KMS-11 (cell line): Measurements from ENCODE around the gene LSAMP.
"Not testable (repeated sequence)": the region's sequence is repeated elsewhere in the genome, so short reads cannot be mapped to it uniquely, and the experiment has no call there.

ENCODE experiments used
- H2AFZ ChIP-seq: fragments of 200-600 bp; sonication (generic); 2 replicates; pipeline ENCODE4 v1.6.1; 2016; ENCODE audit warnings: antibody characterized with exemption, mixed run types, low read depth
- H3K27ac ChIP-seq: fragments of 200-600 bp; sonication (generic); 2 replicates; pipeline ENCODE4 v1.6.1; 2016; ENCODE audit warnings: mild to moderate bottlenecking, mixed run types
- H3K27me3 ChIP-seq: fragments of 200-600 bp; sonication (generic); 2 replicates; pipeline ENCODE4 v1.6.1; 2017; ENCODE audit warnings: mild to moderate bottlenecking, low read depth, mixed run types, moderate library complexity; ENCODE audit not compliant: insufficient read depth
- H3K36me3 ChIP-seq: fragments of 200-600 bp; sonication (generic); 2 replicates; pipeline ENCODE4 v1.6.1; 2017; ENCODE audit warnings: mild to moderate bottlenecking, mixed run types; ENCODE audit not compliant: insufficient read depth
- H3K4me1 ChIP-seq: fragments of 200-600 bp; sonication (generic); 2 replicates; pipeline ENCODE4 v1.6.1; 2016; ENCODE audit warnings: mild to moderate bottlenecking, low read depth, mixed run types; ENCODE audit not compliant: poor library complexity, severe bottlenecking
- H3K4me2 ChIP-seq: fragments of 200-600 bp; sonication (generic); 2 replicates; pipeline ENCODE4 v1.7.0; 2016; ENCODE audit warnings: mild to moderate bottlenecking, mixed run types
- H3K4me3 ChIP-seq: fragments of 200-600 bp; sonication (generic); IDR thresholded peaks from 2 replicates; pipeline ENCODE4 v1.6.1; 2017; ENCODE audit warnings: low read depth, low read length, mixed read lengths; ENCODE audit not compliant: insufficient read depth
- H3K79me2 ChIP-seq: fragments of 200-600 bp; sonication (generic); 2 replicates; pipeline ENCODE4 v1.6.1; 2016; ENCODE audit warnings: low read depth, mixed run types; ENCODE audit not compliant: insufficient read depth
- H3K9ac ChIP-seq: fragments of 200-600 bp; sonication (generic); 2 replicates; pipeline ENCODE4 v1.6.1; 2016; ENCODE audit warnings: mild to moderate bottlenecking, mixed run types
- H4K20me1 ChIP-seq: fragments of 200-600 bp; sonication (generic); 2 replicates; pipeline ENCODE4 v1.6.1; 2016; ENCODE audit warnings: mild to moderate bottlenecking, mixed run types; ENCODE audit not compliant: insufficient read depth
- CTCF ChIP-seq: fragments of 200-600 bp; sonication (generic); conservative IDR thresholded peaks from 2 replicates; pipeline ENCODE4 v1.6.1; 2017; ENCODE audit warnings: low read depth, mild to moderate bottlenecking, antibody characterized with exemption, low read length, moderate library complexity, mixed read lengths

LSAMP gene

GRCh38 chr3:116211901-116212300 is 233.4 kb downstream of the LSAMP start:
- no peaks in the 10 kb centered on the region for H3K4me1 ChIP-seq
- H4K20me1 ChIP-seq, result no peaks in the 10 kb centered on the region
- no peak overlapping the region for H2AFZ ChIP-seq
- no peaks in the 10 kb centered on the region for H3K79me2 ChIP-seq
- no peak overlapping the region for H3K4me2 ChIP-seq
- H3K9ac ChIP-seq, result no peak overlapping the region
- H3K4me3 ChIP-seq, result no peak overlapping the region
- TF ChIP-seq CTCF, result no peak
- H3K27ac ChIP-seq, result no peak overlapping the region
- no peaks in the 10 kb centered on the region for H3K36me3 ChIP-seq
- H3K27me3 ChIP-seq, result no peaks in the 10 kb centered on the region

- H3K9ac ChIP-seq, H4K20me1 ChIP-seq, H3K27me3 ChIP-seq, H3K4me2 ChIP-seq, H3K4me3 ChIP-seq, H3K27ac ChIP-seq, H3K4me1 ChIP-seq, H3K36me3 ChIP-seq, H2AFZ ChIP-seq, H3K79me2 ChIP-seq: not testable (repeated sequence)
Observed at GRCh38 chr3:116208830-116209229, 236.5 kb downstream of the LSAMP start.

GRCh38 chr3:116200956-116201690 is 244.2 kb downstream of the LSAMP start:
- no peaks in the 10 kb centered on the region for H3K27me3 ChIP-seq
- no peaks in the 10 kb centered on the region for H3K79me2 ChIP-seq
- H3K4me3 ChIP-seq, result no peak overlapping the region
- no peaks in the 10 kb centered on the region for H4K20me1 ChIP-seq
- no peak overlapping the region for H3K4me2 ChIP-seq
- no peaks in the 10 kb centered on the region for H3K36me3 ChIP-seq
- TF ChIP-seq CTCF, result no peak
- H3K9ac ChIP-seq, result no peak overlapping the region
- no peak overlapping the region for H3K27ac ChIP-seq
- no peak overlapping the region for H2AFZ ChIP-seq
- no peaks in the 10 kb centered on the region for H3K4me1 ChIP-seq

GRCh38 chr3:116199063-116199462 is 246.2 kb downstream of the LSAMP start:
- Histone ChIP-seq H3K4me3 (no peak overlapping the region), H3K27me3 (no peaks in the 10 kb centered on the region), H3K36me3 (no peaks in the 10 kb centered on the region), H4K20me1 (no peaks in the 10 kb centered on the region), H3K79me2 (no peaks in the 10 kb centered on the region), H3K4me1 (no peaks in the 10 kb centered on the region), H3K4me2 (no peak overlapping the region), H2AFZ (no peak overlapping the region), H3K9ac (no peak overlapping the region), H3K27ac (no peak overlapping the region)
- no peak for TF ChIP-seq CTCF

GRCh38 chr3:116198087-116198486 is 247.2 kb downstream of the LSAMP start:
- Histone ChIP-seq H3K9ac (no peak overlapping the region), H3K4me1 (no peaks in the 10 kb centered on the region), H3K79me2 (no peaks in the 10 kb centered on the region), H3K27ac (no peak overlapping the region), H4K20me1 (no peaks in the 10 kb centered on the region), H3K4me3 (no peak overlapping the region), H3K36me3 (no peaks in the 10 kb centered on the region), H3K4me2 (no peak overlapping the region), H2AFZ (no peak overlapping the region), H3K27me3 (no peaks in the 10 kb centered on the region)
- TF ChIP-seq CTCF, result no peak
